ENCODE measurements around the gene UBASH3B.

Gene UBASH3B

DNA sequence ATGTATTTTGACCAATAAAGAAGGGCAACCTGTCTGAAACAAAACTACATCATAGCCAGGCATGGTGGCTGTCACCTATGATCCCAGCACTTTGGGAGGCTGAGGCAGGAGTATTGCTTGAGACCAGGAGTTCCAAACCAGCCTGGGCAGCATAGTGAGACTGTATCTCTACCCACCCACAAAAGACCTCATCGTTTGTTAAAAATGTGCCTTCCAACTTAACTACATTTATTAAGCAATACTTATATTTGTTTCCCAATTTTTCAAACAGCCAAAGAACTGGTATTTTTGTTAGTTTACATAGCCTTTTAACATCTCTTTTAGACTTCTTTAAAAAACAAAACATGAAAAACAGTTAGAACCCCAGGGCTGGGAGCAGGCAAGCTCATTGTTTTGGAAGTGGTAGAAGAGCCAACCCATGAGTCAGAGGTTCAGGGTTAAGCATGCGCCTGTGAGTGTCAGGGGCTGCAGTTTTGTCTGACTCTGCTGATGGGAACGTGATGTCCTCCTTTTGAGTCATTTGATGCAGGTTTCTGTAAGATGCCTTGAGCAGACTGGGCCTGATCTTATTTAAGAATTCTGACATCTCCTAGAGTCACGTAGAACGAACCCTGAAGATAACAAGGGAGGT is 128.9 kb downstream of the UBASH3B start:
- DNase-seq (ENCODE audit: low read depth in 2 of 2), result peak; percentile 45

DNA sequence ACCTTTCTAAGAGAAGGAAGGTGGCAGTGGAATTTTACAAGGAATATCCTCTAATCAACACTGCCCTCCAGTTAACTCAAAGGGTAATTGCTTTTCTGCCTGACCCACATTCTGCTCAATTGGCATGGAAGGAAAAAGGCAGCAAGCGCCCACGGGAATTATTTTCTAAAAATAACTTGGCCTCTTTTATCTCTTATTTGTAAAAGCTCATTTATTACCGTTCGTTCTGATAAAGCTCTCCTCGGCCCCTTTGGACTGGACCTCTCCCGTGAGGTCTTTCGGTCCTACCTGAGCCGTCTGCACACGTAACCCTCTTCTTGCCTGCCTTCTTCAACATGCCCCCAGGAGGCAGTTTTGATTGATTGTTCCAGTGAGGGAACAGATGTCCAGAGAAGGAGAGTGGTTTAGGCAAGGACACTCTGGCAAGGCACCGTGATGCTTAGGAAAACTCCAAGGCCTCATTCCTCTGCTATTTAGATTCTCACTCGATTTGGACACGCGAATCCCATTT is 129.6 kb downstream of the UBASH3B start:
- DNase-seq (ENCODE audit: low read depth in 2 of 2), result no peak

DNA sequence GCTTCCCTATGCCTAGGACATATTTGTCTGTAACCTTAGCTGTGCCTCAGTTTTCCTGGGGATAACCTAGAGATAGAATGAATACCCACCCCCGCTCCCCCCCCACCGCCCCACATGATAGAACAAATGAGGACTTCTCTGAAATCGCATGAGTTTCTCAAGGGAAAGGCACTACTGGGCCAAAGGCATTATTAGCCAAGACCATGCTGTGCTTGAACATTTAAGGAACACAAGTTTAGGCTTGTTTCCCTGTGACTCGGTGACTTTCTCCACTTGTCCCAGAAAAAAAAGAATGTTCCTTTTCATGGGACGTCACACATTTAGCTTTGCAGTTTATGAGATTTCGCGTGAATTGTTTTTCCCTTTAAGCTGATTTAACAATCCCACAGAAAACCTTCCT is 131.4 kb downstream of the UBASH3B start:
- DNase-seq (ENCODE audit: low read depth in 2 of 2), result no peak

DNA sequence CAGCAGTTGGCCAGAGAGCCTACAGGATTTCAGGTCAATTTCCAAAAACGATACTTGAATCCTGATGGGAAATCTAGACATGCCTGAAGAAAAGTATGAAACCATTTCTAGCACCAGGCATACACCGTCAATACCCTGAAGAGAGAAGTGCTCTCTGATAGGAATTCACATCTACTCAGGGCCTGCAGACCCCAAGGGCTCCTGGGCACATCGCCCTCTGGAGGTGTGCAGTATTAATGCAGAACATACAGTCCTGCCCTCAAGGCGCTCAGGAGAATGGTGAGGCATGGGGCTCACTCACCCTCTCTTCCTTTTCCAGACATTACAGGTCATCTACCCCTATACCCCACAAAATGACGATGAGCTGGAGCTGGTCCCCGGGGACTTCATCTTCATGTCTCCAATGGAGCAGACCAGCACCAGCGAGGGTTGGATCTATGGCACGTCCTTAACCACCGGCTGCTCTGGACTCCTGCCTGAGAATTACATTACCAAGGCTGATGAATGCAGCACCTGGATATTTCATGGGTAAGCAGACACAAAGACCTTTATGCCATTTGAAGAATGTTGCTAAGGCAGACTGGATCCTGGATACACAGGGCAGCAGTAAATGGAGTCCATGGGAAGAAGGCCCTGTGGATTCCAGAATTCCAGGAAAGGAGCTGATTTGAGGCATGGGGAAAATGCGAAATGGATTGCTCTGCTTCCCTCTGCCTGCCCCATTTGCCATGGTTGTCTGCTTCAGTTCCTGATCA is 133.4 kb downstream of the UBASH3B start:
- no peak for DNase-seq (ENCODE audit: low read depth in 2 of 2)

DNA sequence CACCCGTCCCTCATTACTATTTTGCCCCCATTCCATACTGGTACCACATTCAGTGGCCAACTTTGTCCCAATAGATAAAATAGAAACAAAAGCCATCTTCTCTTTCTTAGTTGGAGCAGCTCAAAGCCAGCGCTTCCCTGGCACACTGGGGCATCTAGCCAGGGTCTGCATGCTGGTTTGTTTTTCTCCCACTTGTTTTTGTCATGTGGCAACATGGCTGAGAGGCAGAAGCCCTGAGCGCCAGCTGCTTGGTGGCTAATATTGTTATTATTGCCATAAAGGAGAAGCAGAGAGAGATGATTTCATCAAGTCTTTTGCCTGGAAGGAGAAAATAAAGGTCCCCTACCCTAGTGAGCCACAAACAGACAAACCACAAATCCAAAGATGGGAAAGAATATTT is 134.4 kb downstream of the UBASH3B start:
- DNase-seq (ENCODE audit: low read depth in 2 of 2), result no peak

DNA sequence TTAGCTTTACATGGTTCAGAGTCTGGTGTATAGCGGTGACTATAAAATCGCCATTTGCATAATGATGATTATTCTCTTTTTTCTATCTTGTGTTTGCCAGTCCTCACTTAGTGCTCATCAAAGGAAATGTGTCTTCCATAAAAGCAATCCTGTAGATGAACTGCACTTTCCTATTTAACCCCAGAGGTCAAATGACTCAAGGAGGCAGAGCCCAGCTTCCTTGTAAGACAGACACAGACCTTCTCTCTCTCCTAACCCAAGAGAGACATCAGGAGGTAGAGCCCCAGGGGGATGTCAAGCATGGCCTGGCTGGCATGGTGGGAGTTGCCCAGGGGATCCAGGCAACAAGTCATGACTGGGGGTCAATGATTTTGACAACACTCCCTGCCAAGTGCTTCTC is 135.9 kb downstream of the UBASH3B start:
- no peak for DNase-seq (ENCODE audit: low read depth in 2 of 2)

DNA sequence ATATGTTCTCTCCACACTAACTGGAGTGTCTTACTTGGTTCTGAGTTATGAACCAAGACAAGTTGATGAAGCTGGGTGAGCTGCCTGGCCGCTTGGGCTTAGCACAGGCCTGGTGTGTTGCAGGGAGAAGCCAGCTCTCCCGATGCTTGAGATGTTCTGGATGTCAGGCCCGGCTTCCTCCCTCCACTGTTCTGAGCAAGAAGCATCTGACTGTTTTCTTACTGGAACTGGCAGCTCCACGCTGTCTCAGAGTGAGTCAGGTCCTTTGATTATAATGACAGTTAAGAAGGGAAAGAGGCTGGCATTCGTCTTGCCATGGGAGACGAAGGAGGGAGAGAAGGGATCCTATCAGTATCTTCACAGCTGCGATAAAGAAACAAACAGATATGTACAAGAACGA is 136.3 kb downstream of the UBASH3B start:
- no peak for DNase-seq (ENCODE audit: low read depth in 2 of 2)

DNA sequence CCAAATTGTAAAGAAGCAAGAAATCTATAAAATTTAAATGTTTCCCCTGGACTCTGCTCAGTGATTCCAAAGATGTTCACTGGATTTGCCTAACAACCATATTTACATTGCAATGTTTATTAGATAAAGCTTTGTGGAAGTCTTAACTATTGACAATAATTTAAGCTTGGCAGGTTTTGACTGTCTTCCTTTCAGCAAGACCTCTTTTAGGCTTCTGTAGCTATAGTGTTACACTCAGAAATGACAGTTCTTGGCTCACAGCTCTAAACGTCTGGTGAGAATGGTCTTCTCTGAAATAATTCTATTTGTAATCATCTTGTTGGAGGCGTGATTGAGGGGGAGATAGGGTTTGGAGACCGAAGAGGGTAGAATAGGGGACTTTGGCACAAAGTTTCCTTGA is 138.0 kb downstream of the UBASH3B start:
- DNase-seq (ENCODE audit: low read depth in 2 of 2), result no peak

DNA sequence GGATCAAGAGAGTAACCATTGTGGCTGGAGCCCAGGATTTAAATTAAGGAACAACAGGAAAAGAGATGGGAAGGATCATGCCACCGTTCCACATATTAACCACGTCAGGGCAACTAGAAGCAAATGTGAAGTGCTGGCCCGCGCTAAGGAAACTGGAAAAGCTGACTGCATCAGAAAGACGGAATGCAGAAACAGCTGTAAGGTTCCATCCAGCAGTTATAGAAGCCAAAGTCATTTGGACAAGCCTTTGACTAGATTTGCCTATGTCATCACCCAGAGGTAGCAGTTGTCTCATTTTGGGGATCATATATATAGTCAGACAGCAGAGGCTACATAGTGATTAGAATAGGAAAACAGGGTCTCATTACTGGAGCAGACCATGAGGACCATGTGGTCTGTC is 139.8 kb downstream of the UBASH3B start:
- no peak for DNase-seq (ENCODE audit: low read depth in 2 of 2)

DNA sequence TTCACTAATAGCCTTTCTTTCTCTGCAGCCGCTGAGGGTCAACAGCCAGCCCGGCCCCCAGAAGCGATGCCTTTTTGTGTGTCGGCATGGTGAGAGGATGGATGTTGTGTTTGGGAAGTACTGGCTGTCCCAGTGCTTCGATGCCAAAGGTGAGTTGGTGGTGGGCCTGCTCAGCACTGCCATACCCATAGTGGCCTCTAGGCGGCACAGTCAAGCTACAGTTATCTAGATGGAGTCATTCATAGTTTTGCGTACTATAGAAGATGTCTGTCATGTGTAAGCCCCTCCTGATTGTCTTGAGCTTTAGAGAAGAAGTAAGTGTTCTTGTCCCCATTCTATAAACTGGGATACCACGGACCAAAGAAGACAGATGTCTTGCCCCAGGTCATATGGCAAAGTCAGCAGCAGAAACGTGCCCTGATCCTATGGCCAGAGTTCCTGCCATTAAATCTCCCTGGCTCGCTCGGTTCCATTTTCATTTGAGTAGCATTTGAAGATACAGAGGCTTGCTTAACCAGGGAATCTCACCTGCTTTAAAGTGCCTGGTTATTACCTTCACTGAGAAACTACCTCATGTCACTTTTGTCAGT is 140.7 kb downstream of the UBASH3B start:
- DNase-seq (ENCODE audit: low read depth in 2 of 2), result no peak

DNA sequence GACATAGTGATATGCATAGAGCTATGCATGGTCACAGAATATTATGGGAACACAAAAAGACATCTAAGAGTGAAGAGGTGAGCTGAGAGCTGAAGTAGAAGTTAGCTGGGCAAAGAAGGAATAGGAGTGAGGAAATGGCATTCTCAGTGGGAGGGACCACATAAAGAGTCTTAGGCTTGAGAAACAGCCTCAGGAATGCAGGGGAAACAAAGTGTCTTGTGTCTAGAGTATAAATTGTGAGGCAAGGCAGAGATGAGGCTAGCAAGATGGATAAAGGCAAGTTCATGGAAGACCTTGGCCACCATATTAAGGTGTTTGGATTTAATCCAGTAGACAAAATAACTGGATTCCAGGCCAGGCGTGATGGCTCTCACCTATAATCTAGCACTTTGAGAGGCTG is 142.1 kb downstream of the UBASH3B start:
- DNase-seq (ENCODE audit: low read depth in 2 of 2), result no peak

DNA sequence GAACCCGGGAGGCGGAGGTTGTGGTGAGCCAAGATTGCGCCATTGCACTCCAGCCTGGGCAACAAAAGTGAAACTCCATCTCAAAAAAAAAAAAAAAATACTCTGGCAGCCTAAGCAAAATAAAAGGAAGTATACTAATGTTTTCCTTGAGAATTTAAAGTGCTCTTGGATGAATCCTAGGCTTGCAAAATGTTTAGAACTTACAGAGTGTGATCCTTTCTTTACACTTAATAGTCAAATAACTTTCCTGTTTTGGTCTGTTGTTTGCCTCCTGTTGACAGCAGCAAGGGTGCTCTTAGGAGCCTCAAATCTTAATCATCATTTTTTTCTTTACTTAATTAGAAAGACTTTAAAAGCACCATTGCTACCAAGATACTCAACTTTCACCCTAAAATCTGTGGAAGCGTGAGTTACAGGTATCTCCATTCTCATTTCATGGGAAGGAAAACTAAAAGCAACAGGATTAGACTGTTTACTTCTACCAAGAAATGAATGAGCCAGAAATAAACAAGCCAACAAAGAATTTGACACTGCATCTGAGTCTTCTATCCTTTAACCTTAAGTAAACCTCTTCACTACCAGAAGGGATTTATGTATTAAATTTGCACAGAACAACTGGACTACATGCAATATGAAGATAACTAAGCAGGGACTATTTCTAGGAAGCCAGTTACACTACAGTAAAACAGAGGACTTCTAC is 144.0 kb downstream of the UBASH3B start:
- DNase-seq (ENCODE audit: low read depth in 2 of 2), result no peak

DNA sequence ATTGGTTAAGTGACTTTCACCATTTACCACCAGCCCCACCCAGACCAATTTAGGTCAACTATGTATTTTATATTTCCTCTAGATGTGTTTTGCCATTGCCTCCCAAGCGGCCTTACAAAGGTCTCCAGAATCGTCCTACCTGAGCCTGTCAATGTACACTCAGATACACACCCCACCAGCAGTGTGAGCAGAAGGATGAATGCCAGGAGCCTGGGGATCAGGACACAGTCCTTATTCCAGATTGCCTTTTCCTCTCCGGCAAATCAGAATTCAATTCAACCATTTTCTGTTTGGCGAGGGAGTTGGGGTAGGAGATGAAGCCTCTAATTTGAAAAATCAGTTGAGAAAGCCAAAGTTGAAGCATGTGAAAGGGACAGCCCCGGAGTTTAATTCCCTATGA is 147.4 kb downstream of the UBASH3B start:
- no peak for DNase-seq (ENCODE audit: low read depth in 2 of 2)

DNA sequence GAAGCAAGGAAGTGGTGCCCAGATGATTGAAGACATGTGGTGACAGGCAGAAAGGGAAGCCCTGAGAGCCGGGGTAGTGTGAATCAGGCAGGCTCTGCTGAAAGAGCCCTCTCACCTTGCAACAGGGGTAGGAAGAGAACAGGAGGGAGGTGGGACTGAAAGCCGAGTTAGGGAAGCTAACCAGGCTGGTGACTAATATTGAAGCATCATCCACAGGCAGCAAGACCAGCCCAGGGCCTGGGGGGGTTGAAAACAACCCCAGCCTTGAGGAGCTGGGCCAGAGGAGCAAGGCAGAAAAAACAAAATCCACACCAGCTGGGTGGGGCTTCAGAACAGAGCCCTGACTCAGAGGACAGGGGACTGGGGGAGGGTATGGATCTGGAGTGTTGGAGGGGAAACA is 147.8 kb downstream of the UBASH3B start:
- peak in 1 of 2 experiments; percentile 25 for DNase-seq (ENCODE audit: low read depth in 2 of 2)

DNA sequence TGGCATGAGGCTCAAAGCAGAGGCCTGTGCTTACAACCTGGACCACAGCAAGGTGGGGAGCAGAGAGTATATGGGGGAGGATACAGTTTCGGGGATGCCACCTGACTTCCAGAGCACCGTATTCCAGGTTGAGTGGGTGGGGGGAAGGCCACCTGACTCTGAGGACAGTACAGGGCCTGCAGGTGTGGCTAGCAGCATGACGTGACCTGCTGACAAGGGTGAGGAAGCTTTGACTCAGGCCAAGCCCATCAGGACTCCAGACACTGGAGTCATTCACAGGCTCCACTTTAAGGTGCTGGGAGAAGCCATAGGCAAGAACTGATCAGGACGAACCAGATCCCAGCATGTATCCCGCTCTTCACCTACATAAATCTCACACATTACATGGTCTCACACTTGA is 148.2 kb downstream of the UBASH3B start:
- DNase-seq (ENCODE audit: low read depth in 2 of 2), result no peak

DNA sequence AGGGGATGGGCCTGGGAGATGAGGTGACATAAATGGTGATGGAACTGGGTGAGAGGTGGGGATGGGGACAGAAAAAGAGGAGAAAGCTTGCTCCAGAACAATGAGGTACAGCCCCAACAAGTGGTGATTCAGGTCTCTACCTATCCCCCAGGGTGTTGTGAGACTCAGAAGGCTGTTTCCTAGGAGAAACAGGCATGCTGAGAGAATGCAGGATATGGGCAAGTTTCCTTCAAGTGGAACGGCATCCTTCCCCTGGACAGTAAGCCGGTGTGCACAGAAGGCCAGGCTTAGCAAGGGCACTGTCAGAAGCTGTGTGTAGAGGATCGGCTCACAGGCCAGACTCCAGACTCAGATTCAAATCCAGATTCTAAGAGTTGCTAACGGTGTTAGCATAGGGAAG is 148.6 kb downstream of the UBASH3B start:
- DNase-seq (ENCODE audit: low read depth in 2 of 2), result no peak

DNA sequence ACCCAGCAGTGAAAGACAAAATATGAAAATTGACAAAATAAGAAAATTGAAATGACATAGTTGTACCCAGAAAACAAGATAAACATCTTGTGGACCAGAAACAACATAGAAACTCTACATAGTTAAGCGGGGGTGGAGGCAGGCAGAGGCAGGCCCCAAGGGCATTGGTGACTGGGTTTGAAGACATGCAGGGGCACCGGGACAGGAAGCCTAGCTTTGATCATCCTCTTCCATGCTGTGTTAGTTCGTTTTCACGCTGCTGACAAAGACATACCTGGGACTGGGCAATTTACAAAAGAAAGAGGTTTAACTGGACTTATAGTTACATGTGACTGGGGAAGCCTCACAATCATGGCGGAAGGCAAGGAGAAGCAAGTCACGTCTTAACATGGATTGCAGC is 149.3 kb downstream of the UBASH3B start:
- DNase-seq (ENCODE audit: low read depth in 2 of 2), result no peak

DNA sequence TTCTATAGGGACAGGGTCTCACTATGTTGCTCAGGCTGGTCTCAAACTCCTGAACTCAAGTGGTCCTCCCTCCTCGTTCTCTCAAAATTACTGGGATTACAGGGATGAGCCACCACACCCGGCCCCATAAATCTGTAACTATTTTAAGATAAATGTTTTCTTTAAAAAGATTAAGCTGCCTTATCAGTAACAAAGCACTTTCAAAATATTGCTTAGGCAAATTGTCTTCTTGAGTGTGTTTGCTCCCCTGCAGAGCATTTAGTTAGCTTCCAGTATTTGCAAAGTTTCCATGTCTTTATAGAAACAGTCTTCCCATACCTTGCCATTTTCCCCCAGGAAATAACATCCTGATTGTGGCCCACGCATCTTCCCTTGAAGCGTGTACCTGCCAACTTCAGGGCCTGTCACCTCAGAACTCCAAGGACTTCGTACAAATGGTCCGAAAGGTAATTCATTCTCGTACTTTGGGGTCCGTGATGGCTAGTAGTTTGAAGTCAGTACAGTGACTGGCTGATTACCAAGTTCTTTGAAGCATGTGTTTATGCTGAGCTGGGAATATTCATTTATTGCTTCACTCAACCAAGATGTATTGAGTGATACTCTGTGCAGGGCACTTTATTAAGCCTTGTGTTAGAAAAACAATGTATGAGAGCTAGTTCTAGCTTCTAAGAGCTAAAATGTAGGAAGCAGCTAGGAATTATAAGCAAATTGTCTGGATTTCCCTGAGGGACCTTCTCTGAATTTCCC is 152.4 kb downstream of the UBASH3B start:
- DNase-seq (ENCODE audit: low read depth in 2 of 2), result no peak

DNA sequence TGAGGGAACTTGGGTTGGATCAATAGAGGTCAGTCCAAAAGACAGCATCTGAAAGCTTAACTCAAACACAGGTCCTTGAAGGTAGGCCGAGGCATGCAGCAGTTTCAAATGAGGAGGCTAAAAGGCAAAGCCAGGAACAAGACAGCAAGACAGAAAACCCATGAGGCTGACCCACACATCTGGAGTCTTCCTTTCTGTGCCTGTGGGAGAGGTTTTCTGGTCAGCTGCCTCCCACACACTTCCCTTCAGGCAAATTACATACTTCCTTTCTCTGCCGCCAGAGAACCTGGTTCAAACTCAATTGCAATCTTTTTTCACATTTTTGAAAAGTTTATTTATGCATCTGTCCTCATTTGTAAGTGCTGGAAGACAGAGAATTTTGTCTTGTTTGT is 153.0 kb downstream of the UBASH3B start:
- DNase-seq (ENCODE audit: low read depth in 2 of 2), result no peak

DNA sequence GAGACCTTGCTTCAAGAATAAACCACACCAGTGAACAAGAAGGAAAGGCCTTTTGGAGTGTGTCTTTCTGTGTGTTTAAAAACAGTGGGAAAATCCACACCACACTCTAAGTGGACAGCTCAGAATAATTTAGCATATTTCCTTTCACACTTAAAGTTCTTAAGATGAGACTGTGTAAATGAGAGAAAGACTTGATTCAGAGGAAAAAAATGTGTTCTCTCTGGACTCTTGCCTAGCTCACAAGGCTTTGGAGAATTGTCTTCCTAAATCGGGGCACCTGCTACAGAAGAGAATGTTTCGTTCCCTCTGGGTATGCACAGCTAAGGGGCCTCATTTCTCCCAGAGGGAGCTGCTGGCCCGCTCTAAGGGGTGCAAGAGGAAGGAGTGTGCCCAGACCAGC is 154.3 kb downstream of the UBASH3B start:
- no peak for DNase-seq (ENCODE audit: low read depth in 2 of 2)

DNA sequence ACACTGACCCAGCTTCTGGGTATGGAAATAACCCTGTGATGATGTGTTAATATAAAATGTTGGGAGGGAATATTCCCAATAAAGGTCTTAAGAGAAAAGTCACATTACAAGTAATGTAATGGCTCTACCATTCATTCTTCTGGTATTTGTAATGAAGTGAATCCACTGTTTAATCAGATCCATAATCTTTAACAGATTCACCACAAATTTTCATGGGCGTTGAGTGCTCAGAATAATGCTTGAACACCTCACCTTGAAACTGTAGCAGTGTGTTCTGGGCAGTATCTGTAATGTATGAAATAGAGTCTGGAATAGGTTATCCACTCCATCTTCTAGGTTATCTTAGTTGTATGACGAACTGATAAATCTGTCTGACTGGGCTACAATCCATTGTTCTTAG is 156.2 kb downstream of the UBASH3B start:
- no peak for DNase-seq (ENCODE audit: low read depth in 2 of 2)

DNA sequence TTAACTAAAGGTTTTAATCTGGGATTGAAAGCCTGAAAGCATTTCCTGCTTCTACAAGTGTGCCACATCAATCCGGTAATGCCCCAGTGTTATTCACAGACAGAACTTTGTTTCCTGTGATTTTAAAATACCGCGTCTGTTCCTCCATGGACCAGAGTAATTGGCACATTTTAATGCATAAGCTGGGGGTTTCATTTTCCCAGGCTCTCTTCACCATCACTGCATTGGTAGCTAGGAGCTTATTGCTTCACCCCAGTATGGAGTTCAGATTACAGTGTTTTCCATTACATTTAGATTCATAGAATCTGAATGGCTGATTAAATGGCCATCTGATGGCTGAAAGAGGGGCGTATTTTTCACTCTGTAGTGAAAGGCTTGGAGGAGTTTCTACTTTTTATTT is 157.1 kb downstream of the UBASH3B start:
- DNase-seq (ENCODE audit: low read depth in 2 of 2), result no peak
